Nephron progenitor cell (in vitro differentiated cells): Measurements from ENCODE around the gene LMAN2.
A peak's percentile ranks its signal among the peaks of the same experiment; 100 is the strongest.

Source experiments
- DNase-seq: peaks from one replicate; pipeline ENCODE4 v3.0.0; 2021
- H3K27ac Mint-ChIP-seq: 2 replicates; pipeline ENCODE4 v1.8.0; 2021; ENCODE audit warnings: mild to moderate bottlenecking, moderate library complexity, mixed read lengths
- H3K27me3 Mint-ChIP-seq: 2 replicates; pipeline ENCODE4 v1.8.0; 2021; ENCODE audit warnings: mild to moderate bottlenecking, low read depth, mixed read lengths; ENCODE audit not compliant: poor library complexity
- H3K36me3 Mint-ChIP-seq: 2 replicates; pipeline ENCODE4 v1.8.0; 2021; ENCODE audit warnings: low read depth, mixed read lengths
- H3K4me1 Mint-ChIP-seq: 2 replicates; pipeline ENCODE4 v1.8.0; 2021; ENCODE audit warnings: mixed read lengths
- H3K4me3 Mint-ChIP-seq: 2 replicates; pipeline ENCODE4 v1.8.0; 2021; ENCODE audit warnings: mild to moderate bottlenecking, moderate library complexity, mixed read lengths
- H3K9me3 Mint-ChIP-seq: 2 replicates; pipeline ENCODE4 v1.8.0; 2021; ENCODE audit warnings: mild to moderate bottlenecking, moderate library complexity, mixed read lengths
- CTCF ChIP-seq: fragments of 200-600 bp; sonication (generic); IDR thresholded peaks from 2 replicates; pipeline ENCODE4 v1.5.0; 2021; ENCODE audit warnings: antibody characterized with exemption

LMAN2 gene

GRCh38 chr5:177351392-177352329 is at the start of gene LMAN2:
LMAN2 (minus strand) TSS chr5:177351668; CDS start chr5:177351647, 21 bp downstream.
- TF ChIP-seq CTCF: no peak
- peak; percentile 87 for DNase-seq
- Mint-ChIP-seq H3K4me3 (peak within 1 kb of the TSS; percentile 98), H3K27ac (peak within 1 kb of the TSS; percentile 100), H3K4me1 (peaks cover 32% of the 10 kb centered on the region), H3K9me3 (no peaks in the 10 kb centered on the region), H3K27me3 (peaks cover 35% of the 10 kb centered on the region), H3K36me3 (peaks cover 9% of the 10 kb centered on the region)

- no peak for TF ChIP-seq CTCF
- peaks cover 16% of the 10 kb centered on the region for H3K4me1 Mint-ChIP-seq
- no peak within 1 kb of the TSS for H3K27ac Mint-ChIP-seq
- no peak for DNase-seq
- no peak within 1 kb of the TSS for H3K4me3 Mint-ChIP-seq
- no peaks in the 10 kb centered on the region for H3K36me3 Mint-ChIP-seq
- H3K9me3 Mint-ChIP-seq: no peaks in the 10 kb centered on the region
- H3K27me3 Mint-ChIP-seq: peaks cover 56% of the 10 kb centered on the region
Measured at GRCh38 chr5:177399997-177400868, 48.8 kb upstream of the LMAN2 start, which contains the start of gene PFN3. PFN3 (minus strand) TSS chr5:177400661; CDS start chr5:177400576, 85 bp downstream.

- no peaks in the 10 kb centered on the region for H3K9me3 Mint-ChIP-seq
- H3K4me1 Mint-ChIP-seq: peaks cover 11% of the 10 kb centered on the region
- H3K27ac Mint-ChIP-seq: no peak overlapping the region
- no peak overlapping the region for H3K4me3 Mint-ChIP-seq
- H3K36me3 Mint-ChIP-seq: no peaks in the 10 kb centered on the region
- DNase-seq: no peak
- no peak for TF ChIP-seq CTCF
- peaks cover 33% of the 10 kb centered on the region for H3K27me3 Mint-ChIP-seq
Measured at GRCh38 chr5:177397875-177398390, 46.5 kb upstream of the LMAN2 start.

GRCh38 chr5:177396807-177397206 is 45.3 kb upstream of the LMAN2 start:
- Mint-ChIP-seq H3K9me3 (no peaks in the 10 kb centered on the region), H3K4me1 (no peaks in the 10 kb centered on the region), H3K4me3 (no peak overlapping the region), H3K36me3 (no peaks in the 10 kb centered on the region), H3K27ac (no peak overlapping the region), H3K27me3 (peaks cover 22% of the 10 kb centered on the region)
- no peak for DNase-seq
- TF ChIP-seq CTCF: no peak

GRCh38 chr5:177396078-177396477 is 44.6 kb upstream of the LMAN2 start:
- Mint-ChIP-seq H3K4me1 (peaks cover 6% of the 10 kb centered on the region), H3K27ac (no peak overlapping the region), H3K9me3 (no peaks in the 10 kb centered on the region), H3K4me3 (no peak overlapping the region), H3K36me3 (no peaks in the 10 kb centered on the region), H3K27me3 (peaks cover 18% of the 10 kb centered on the region)
- DNase-seq: no peak
- TF ChIP-seq CTCF: no peak
